Measurements from ENCODE around the gene HIRA. TPM values are rescaled to one million over a fixed set of nuclear protein-coding genes. Genes with fewer than 3 reads are reported as not detected.

HIRA gene
- total and polyA plus RNA-seq, 9 of the 15 experiments (the other 6 are each of a cell fraction or from before 2014, with no cell fraction given): 0.96 to 132 (median 58.4) TPM

- in situ Hi-C loops (cut with MboI): no loop called here
- intact Hi-C loops (cut with micrococcal nuclease): loop anchor here (10.0 kb wide), 1 partner anchor 613 kb away; the partner anchor contains the start of gene TANGO2
- peak; percentile 24 for TF ChIP-seq KDM5B (IDR thresholded peaks at IDR 0.05; ENCODE audit: insufficient replicate concordance, low read depth, low read length)
- no peak for TF ChIP-seq ZBTB40 (IDR thresholded peaks at IDR 0.05)
- TF ChIP-seq ZBTB40 (CRISPR knock-in tag; IDR thresholded peaks at IDR 0.05): 0 out of 2 replicates have a peak, but pooled peaks have one; percentile 40
- TF ChIP-seq MEF2A (IDR thresholded peaks at IDR 0.05; ENCODE audit: control insufficient read depth, low read depth, low read length): no peak
- no peak for TF ChIP-seq SIN3B (IDR thresholded peaks at IDR 0.05; ENCODE audit: low read depth)
- TF ChIP-seq, protein P1, sequence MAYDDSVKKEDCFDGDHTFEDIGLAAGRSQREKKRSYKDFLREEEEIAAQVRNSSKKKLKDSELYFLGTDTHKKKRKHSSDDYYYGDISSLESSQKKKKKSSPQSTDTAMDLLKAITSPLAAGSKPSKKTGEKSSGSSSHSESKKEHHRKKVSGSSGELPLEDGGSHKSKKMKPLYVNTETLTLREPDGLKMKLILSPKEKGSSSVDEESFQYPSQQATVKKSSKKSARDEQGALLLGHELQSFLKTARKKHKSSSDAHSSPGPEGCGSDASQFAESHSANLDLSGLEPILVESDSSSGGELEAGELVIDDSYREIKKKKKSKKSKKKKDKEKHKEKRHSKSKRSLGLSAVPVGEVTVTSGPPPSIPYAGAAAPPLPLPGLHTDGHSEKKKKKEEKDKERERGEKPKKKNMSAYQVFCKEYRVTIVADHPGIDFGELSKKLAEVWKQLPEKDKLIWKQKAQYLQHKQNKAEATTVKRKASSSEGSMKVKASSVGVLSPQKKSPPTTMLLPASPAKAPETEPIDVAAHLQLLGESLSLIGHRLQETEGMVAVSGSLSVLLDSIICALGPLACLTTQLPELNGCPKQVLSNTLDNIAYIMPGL (CRISPR knock-in tag; IDR thresholded peaks at IDR 0.05): 0 out of 2 replicates have a peak, but pooled peaks have one; percentile 61
- TF ChIP-seq RBBP5 (IDR thresholded peaks at IDR 0.05; ENCODE audit: borderline replicate concordance, insufficient read depth, low read length, poor library complexity, severe bottlenecking): peak; percentile 39
- no peak overlapping the region for H3K27ac ChIP-seq (ENCODE audit: extremely low read depth, low read depth, low read length)
- peaks cover 82% of the 10 kb centered on the region for H3K79me2 ChIP-seq (ENCODE audit: control insufficient read depth, insufficient read depth, low read length)
- ChIA-PET POLR2A (interaction anchor here (0.7 to 14.3 kb wide), 7 partner anchors 12 to 368 kb away, joined by 4 to 245 read pairs (median 5); partner anchors contain the start of gene MRPL40), CTCF (ENCODE audit: low intra/inter-chr PET ratio) (no interaction called here)
- no peak overlapping the region for H3K4me3 ChIP-seq
- no peaks in the 10 kb centered on the region for H3K9me3 ChIP-seq (replicated peaks; ENCODE audit: control insufficient read depth, insufficient read depth, low read depth, low read length)
- no peak overlapping the region for H2AFZ ChIP-seq (ENCODE audit: low read depth, low read length)
- H3K27me3 ChIP-seq (ENCODE audit: control insufficient read depth in 2 of 2, insufficient read depth in 2 of 2, low read length in 2 of 2): no peaks in the 10 kb centered on the region
- ATAC-seq (no peak), DNase-seq (ENCODE audit: extremely low read depth in 1 of 4, low spot score in 3 of 4) (no peak), FAIRE-seq (no peak)
- peaks cover 44% of the 10 kb centered on the region for H4K20me1 ChIP-seq (replicated peaks; ENCODE audit: control insufficient read depth, insufficient read depth, low read length)
- H3K4me2 ChIP-seq (ENCODE audit: insufficient read depth, low read length): no peak overlapping the region
- H3K9me1 ChIP-seq (ENCODE audit: control insufficient read depth, insufficient read depth, low read length): peaks cover 21% of the 10 kb centered on the region
- BruUV-seq (replicated peaks): no TSS peak
- whole genome bisulfite sequencing (ENCODE audit: insufficient coverage, low coverage, missing lambda C conversion rate): 96% methylated on average over 1 of the region's 1 CpG
- H3K9ac ChIP-seq (ENCODE audit: insufficient read depth in 1 of 2, low read depth in 2 of 2, low read length in 2 of 2): no peak overlapping the region
- peaks cover 83% of the 10 kb centered on the region for H3K36me3 ChIP-seq (ENCODE audit: control insufficient read depth, insufficient read depth, low read length)
- H3K4me1 ChIP-seq (replicated peaks in 1 of 2; ENCODE audit: control insufficient read depth in 2 of 2, insufficient read depth in 2 of 2, low read length in 2 of 2): peaks cover 10 to 15% of the 10 kb centered on the region in 2 experiments; a peak in 4 of 5 replicates
These were observed 19.9 kb downstream of the HIRA start for GRCh38 chr22:19411690-19412045.
